Measurements from ENCODE around the gene TMEM185A.
"Not testable (repeated sequence)": the region's sequence is repeated elsewhere in the genome, so short reads cannot be mapped to it uniquely, and the experiment has no call there.

The TMEM185A gene

DNA sequence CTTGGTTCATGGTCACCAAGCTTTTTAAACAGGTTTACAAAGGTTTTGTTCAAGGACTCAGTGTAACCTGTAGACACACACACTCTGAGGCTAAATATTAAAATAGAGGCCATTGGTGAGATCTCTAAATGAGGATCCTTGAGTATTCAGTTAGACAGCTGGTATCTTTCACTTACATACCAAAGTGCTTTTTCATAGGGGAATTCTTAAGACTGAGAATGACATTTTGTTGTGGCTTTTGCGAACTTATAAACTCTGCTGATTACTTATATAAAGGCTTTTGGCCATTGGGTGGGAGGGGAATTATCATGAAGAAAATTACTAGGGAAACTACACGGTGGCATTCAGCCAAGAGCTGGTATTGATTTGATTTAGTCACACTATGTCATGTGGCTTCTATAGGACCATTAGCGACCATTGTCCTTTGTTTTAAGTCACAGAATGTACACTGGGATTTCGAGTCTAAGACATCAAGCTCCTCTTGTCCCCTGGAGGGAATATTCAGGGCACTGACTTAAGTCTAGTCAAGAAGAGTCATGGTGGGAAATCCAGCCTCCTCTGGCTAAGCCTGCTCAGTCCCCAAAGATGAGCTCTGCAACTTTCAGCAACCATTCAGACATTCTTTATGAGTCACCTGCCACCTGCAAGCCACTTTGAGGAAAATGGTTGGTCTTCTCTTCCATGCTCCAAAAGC, 80.2 kb downstream of the TMEM185A start:
- not testable (repeated sequence) for DNase-seq (ENCODE audit: low spot score)

DNA sequence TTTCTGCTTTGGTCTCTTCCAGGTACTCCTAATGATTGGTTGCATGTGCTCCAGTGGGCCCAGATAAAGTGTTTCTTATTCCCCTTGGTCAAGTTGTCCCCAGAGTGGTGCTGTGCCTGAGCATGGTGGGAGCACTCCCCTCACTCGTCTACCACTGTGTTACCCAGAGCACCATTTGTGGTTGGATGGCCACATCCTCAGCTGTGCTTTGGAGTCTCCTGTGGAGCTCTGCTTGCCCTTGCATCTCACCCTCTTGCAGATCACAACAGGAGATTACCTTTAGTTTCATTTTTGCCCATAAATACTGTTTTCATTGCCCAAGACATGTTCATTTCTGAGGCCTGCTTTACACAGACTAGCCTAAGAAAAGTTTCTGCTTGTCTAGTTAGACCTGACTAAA, 81.1 kb downstream of the TMEM185A start:
- DNase-seq (ENCODE audit: low spot score), result not testable (repeated sequence)

DNA sequence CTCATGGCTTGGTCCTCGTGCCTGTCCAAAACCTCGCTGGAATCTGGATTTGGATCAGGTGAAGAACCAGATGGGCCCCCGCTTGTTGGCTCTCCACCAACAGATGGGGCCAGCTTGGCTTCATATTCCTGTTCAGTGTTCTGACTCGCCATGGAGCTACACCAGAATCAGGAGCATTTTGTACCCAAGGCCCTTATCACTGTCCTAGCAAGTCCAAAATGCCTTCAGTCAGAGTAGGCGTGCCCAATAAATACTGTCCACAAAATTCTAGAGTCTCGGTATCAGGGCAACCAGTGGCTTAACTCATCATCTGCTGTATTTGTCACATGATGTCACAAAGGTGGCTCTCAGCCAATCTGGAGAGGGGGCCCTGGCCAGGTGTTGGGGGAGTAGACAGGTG, 81.9 kb downstream of the TMEM185A start, which contains the start of gene HSFX3:
Gene HSFX3 (minus strand): TSS at position 224 of the 400 bp plus-strand sequence. CDS start 72 bp downstream, at position 152.
- not testable (repeated sequence) for DNase-seq (ENCODE audit: low spot score)

DNA sequence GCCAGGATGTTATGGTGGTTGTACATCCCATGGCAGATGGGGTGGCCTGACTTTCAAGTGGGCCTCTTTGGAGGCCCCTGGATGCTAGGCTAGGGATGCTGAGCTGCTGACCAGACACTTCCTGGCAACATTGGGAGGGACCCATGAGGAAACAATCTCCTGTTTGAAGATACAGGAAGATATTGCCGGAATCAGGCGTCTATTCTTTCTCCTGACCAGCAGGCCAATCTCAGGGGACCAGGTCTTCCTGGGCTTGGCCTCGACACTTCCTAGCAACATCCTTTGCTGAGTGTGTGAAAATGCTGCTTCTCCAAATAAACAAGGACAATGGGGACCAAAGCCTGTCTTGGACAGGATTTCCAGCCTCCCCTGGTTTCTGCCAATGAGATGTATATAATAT, 83.8 kb downstream of the TMEM185A start:
- not testable (repeated sequence) for DNase-seq (ENCODE audit: low spot score)

DNA sequence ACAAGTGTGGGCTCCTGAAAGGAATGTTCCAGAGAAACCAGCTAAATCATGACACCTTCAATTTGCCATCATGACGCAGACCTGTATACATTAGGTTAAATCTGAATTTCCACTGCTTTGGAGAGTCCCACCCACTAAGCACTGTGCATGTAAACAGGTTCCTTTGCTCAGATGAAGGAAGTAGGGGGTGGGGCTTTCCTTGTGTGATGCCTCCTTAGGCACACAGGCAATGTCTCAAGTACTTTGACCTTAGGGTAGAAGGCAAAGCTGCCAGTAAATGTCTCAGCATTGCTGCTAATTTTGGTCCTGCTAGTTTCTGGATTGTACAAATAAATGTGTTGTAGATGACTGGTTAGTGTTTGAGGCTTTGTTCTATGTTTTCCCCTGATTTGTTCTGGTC, 84.6 kb downstream of the TMEM185A start:
- DNase-seq (ENCODE audit: low spot score), result not testable (repeated sequence)

Measured in NAMALWA (cell line).